Measurements from ENCODE around the gene PLXNA2. TPM values are rescaled to one million over a fixed set of nuclear protein-coding genes. Genes with fewer than 3 reads are reported as not detected.
A peak's percentile ranks its signal among the peaks of the same experiment; 100 is the strongest.

Gene PLXNA2
- total and polyA plus RNA-seq, 2 of the 4 experiments (the other 2 are of a cell fraction) = 0.72 to 1.1 TPM

- no peak overlapping the region for H4K8ac ChIP-seq (ENCODE audit: low read depth in 2 of 2, low read length in 2 of 2)
- no peak overlapping the region for H2BK15ac ChIP-seq (ENCODE audit: low read depth, low read length)
- H3K27me3 ChIP-seq (ENCODE audit: control insufficient read depth, insufficient read depth, low read length) = peaks cover 2% of the 10 kb centered on the region; the same call in 1 of the 2 replicates
- no CpG with 5 or more reads among the region's 8 CpGs for WGBS, 2 experiments (ENCODE audit: extremely low coverage in 2 of 2, insufficient read length in 1 of 2)
- H3K4me3 ChIP-seq (ENCODE audit: insufficient read depth, low read depth, low read length) = no peak overlapping the region
- no peak overlapping the region for H2BK20ac ChIP-seq (ENCODE audit: low read depth, low read length)
- no peak for DNase-seq
- TF ChIP-seq ELK1 (IDR thresholded peaks at IDR 0.05; ENCODE audit: borderline replicate concordance, low read depth, low read length) (no peak), MXI1 (IDR thresholded peaks at IDR 0.05; ENCODE audit: borderline replicate concordance, low read depth, low read length) (no peak), SMC3 (IDR thresholded peaks at IDR 0.05; ENCODE audit: low read depth, low read length) (no peak), MAFK (IDR thresholded peaks at IDR 0.05; ENCODE audit: low read depth, low read length) (no peak), FOS (IDR thresholded peaks at IDR 0.05; ENCODE audit: low read depth, low read length) (no peak), MAZ (IDR thresholded peaks at IDR 0.05; ENCODE audit: borderline replicate concordance, low read depth, low read length) (no peak), CTCF (conservative IDR thresholded peaks at IDR 0.05; ENCODE audit: low read depth, low read length) (no peak), RFX5 (IDR thresholded peaks at IDR 0.05; ENCODE audit: low read depth, low read length) (no peak), CEBPB (IDR thresholded peaks at IDR 0.05; ENCODE audit: low read depth, low read length) (no peak), CHD1 (IDR thresholded peaks at IDR 0.05; ENCODE audit: low read depth, low read length) (no peak), POLR2A (IDR thresholded peaks at IDR 0.05; ENCODE audit: low read depth, low read length) (no peak), NFE2L2 (IDR thresholded peaks at IDR 0.05; ENCODE audit: low read depth, low read length) (no peak), USF2 (IDR thresholded peaks at IDR 0.05; ENCODE audit: low read depth, low read length) (no peak), BHLHE40 (IDR thresholded peaks at IDR 0.05; ENCODE audit: low read depth, low read length) (no peak), RCOR1 (IDR thresholded peaks at IDR 0.05; ENCODE audit: insufficient replicate concordance, low read length) (no peak), RAD21 (IDR thresholded peaks at IDR 0.05; ENCODE audit: low read length) (no peak)
- H2AFZ ChIP-seq (replicated peaks; ENCODE audit: low read length, poor library complexity) = no peak overlapping the region
- H4K20me1 ChIP-seq (ENCODE audit: insufficient read depth, low read length) = no peaks in the 10 kb centered on the region
- H2BK120ac ChIP-seq (ENCODE audit: low read depth, low read length) = no peak overlapping the region
- H3K79me1 ChIP-seq (ENCODE audit: low read depth in 1 of 2, low read length in 2 of 2) = peaks cover 0 to 52% of the 10 kb centered on the region in 2 experiments; a peak in 3 of 4 replicates
- ChIA-PET CTCF (interaction anchor here (0.6 to 11.3 kb wide), 3 partner anchors 8 to 352 kb away, joined by 3 to 158 read pairs (median 4); no protein-coding TSS in a partner anchor), POLR2A (ENCODE audit: unreplicated experiment) (no interaction called here)
- H3K14ac ChIP-seq (replicated peaks; ENCODE audit: low read depth, low read length) = no peak overlapping the region
- H3K9ac ChIP-seq (ENCODE audit: low read depth, low read length) = no peak overlapping the region
- intact Hi-C loops (cut with micrococcal nuclease) (no loop called here), in situ Hi-C loops (cut with MboI; ENCODE audit: low sequenced_read_pairs) (no loop called here), dilution Hi-C loops (cut with HindIII; ENCODE audit: low sequenced_read_pairs, unreplicated experiment) (no loop called here)
- 0 out of 2 replicates have a peak overlapping the region, but pooled peaks have one; percentile 30 for H3K4ac ChIP-seq (ENCODE audit: low read depth, low read length)
- no peaks in the 10 kb centered on the region for H3K36me3 ChIP-seq (ENCODE audit: control insufficient read depth, insufficient read depth, low read length)
- H3K27ac ChIP-seq (ENCODE audit: insufficient read depth, low read length) = no peak overlapping the region
- no peak overlapping the region for H3K23ac ChIP-seq (ENCODE audit: low read depth, low read length)
- H4K5ac ChIP-seq (ENCODE audit: low read depth, low read length) = no peak overlapping the region
- H3K9me3 ChIP-seq (ENCODE audit: control insufficient read depth, insufficient read depth, low read length) = no peaks in the 10 kb centered on the region
- no peak overlapping the region for H2AK9ac ChIP-seq (replicated peaks; ENCODE audit: low read depth, low read length, poor library complexity)
- peaks cover 16% of the 10 kb centered on the region for H3K9me1 ChIP-seq (ENCODE audit: insufficient read depth, low read length)
- H3K18ac ChIP-seq (ENCODE audit: low read depth, low read length) = no peak overlapping the region
- H4K91ac ChIP-seq (ENCODE audit: insufficient read depth, low read depth, low read length) = no peak overlapping the region
- H3K4me1 ChIP-seq (ENCODE audit: control insufficient read depth, insufficient read depth, low read length) = peaks cover 27% of the 10 kb centered on the region
- no peak for ATAC-seq (ENCODE audit: low read depth)
- H2AK5ac ChIP-seq (ENCODE audit: low read depth, low read length) = no peak overlapping the region
- H2BK5ac ChIP-seq (ENCODE audit: low read depth, low read length, poor library complexity, severe bottlenecking) = no peak overlapping the region
- H3K4me2 ChIP-seq (ENCODE audit: low read depth, low read length) = no peak overlapping the region
- no peak overlapping the region for H3K56ac ChIP-seq (ENCODE audit: extremely low read depth, insufficient read depth, low read length)
- no TSS peak for BruUV-seq (replicated peaks)
Observed at GRCh38 chr1:208237241-208237640, 6.9 kb downstream of the PLXNA2 start.
